GM13976 (cell line): Measurements from ENCODE around the gene CAV3.

ENCODE experiments used
- DNase-seq: peaks from one replicate; pipeline ENCODE4 v3.0.0; 2012; ENCODE audit warnings: low spot score
- CTCF ChIP-seq: IDR thresholded peaks from 2 replicates; pipeline ENCODE4 v1.5.1; 2012; ENCODE audit warnings: borderline replicate concordance, mild to moderate bottlenecking; ENCODE audit not compliant: insufficient read depth; ENCODE audit errors: extremely low read depth, missing control alignments, control extremely low read depth
- in situ Hi-C: fragments of 300-500 bp; cut with MboI; formaldehyde crosslinking; loops from one replicate; pipeline ENCODE4 v1.12.0; 2022; ENCODE audit warnings: low sequenced_read_pairs, mixed read lengths, inconsistent platforms; ENCODE audit not compliant: unreplicated experiment

Gene CAV3

GRCh38 chr3:8743021-8743601 lies 9.5 kb downstream of the CAV3 start:
- TF ChIP-seq CTCF, result no peak
- DNase-seq, result no peak
- in situ Hi-C loops, result no loop called here

- in situ Hi-C loops, result no loop called here
- DNase-seq, result no peak
- no peak for TF ChIP-seq CTCF
These were observed 10.3 kb downstream of the CAV3 start for GRCh38 chr3:8743911-8744310.

GRCh38 chr3:8745619-8746370 lies 12.2 kb downstream of the CAV3 start:
- TF ChIP-seq CTCF, result no peak
- DNase-seq, result no peak
- in situ Hi-C loops, result no loop called here

GRCh38 chr3:8746780-8747345 lies 13.3 kb downstream of the CAV3 start:
- in situ Hi-C loops, result no loop called here
- no peak for TF ChIP-seq CTCF
- DNase-seq, result no peak

GRCh38 chr3:8749316-8749715 lies 15.7 kb downstream of the CAV3 start:
- TF ChIP-seq CTCF, result no peak
- no peak for DNase-seq
- in situ Hi-C loops, result no loop called here

- no peak for DNase-seq
- in situ Hi-C loops, result no loop called here
These were observed 19.2 kb downstream of the CAV3 start for GRCh38 chr3:8752832-8753231.

More at GRCh38 chr3:8752832-8753231, 19.2 kb downstream of the CAV3 start:
- TF ChIP-seq CTCF, result no peak
